Hepatocyte (in vitro differentiated cells): ENCODE results near the gene EFNB2. TPM values are rescaled to one million over a fixed set of nuclear protein-coding genes. Genes with fewer than 3 reads are reported as not detected.

Experiments used
- DNase-seq: peaks from one replicate; pipeline ENCODE4 v3.0.0-alpha.2; 2016; ENCODE audit warnings: low spot score
- H2AFZ ChIP-seq: fragments of 200-600 bp; sonication (generic); 2 replicates; pipeline ENCODE4 v1.6.0; 2016; ENCODE audit warnings: antibody characterized with exemption, mild to moderate bottlenecking
- H3K27ac ChIP-seq: fragments of 200-600 bp; sonication (generic); 2 replicates; pipeline ENCODE4 v1.5.1; 2016; ENCODE audit warnings: mild to moderate bottlenecking
- H3K27me3 ChIP-seq: fragments of 200-600 bp; sonication (generic); 2 replicates; pipeline ENCODE4 v1.6.1; 2016
- H3K36me3 ChIP-seq: fragments of 200-600 bp; sonication (generic); replicated peaks from 2 replicates; pipeline ENCODE4 v1.5.1; 2016; ENCODE audit warnings: low read depth; ENCODE audit not compliant: insufficient read depth
- H3K4me1 ChIP-seq: fragments of 200-600 bp; sonication (generic); 2 replicates; pipeline ENCODE4 v1.5.1; 2016; ENCODE audit warnings: mild to moderate bottlenecking, moderate library complexity; ENCODE audit not compliant: insufficient read depth
- H3K4me2 ChIP-seq: fragments of 200-600 bp; sonication (generic); 2 replicates; pipeline ENCODE4 v1.6.0; 2016
- H3K4me3 ChIP-seq: fragments of 200-600 bp; sonication (generic); 2 replicates; pipeline ENCODE4 v1.5.1; 2016; ENCODE audit warnings: mild to moderate bottlenecking
- H3K79me2 ChIP-seq: fragments of 200-600 bp; sonication (generic); 2 replicates; pipeline ENCODE4 v1.6.0; 2017; ENCODE audit warnings: mild to moderate bottlenecking
- H3K9me2 ChIP-seq: fragments of 200-600 bp; sonication (generic); replicated peaks from 2 replicates; pipeline ENCODE4 v1.6.0; 2017; ENCODE audit warnings: mild to moderate bottlenecking; ENCODE audit not compliant: insufficient read depth
- H3K9me3 ChIP-seq: fragments of 200-600 bp; sonication (generic); 2 replicates; pipeline ENCODE4 v1.5.1; 2016; ENCODE audit warnings: low read depth, mild to moderate bottlenecking
- H4K20me1 ChIP-seq: fragments of 200-600 bp; sonication (generic); 2 replicates; pipeline ENCODE4 v1.6.0; 2016; ENCODE audit warnings: mild to moderate bottlenecking; ENCODE audit not compliant: insufficient read depth, poor library complexity, severe bottlenecking
- EZH2 ChIP-seq: fragments of 200-600 bp; sonication (generic); IDR thresholded peaks from 2 replicates; pipeline ENCODE4 v1.6.1; 2016; ENCODE audit warnings: antibody characterized with exemption, mild to moderate bottlenecking, borderline replicate concordance
- EZH2phosphoT487 ChIP-seq: fragments of 200-600 bp; sonication (generic); IDR thresholded peaks from one replicate; pipeline ENCODE4 v1.6.1; 2018; ENCODE audit warnings: antibody characterized with exemption, mild to moderate bottlenecking, low read depth, moderate library complexity; ENCODE audit not compliant: unreplicated experiment, severe bottlenecking
- WGBS: methylation state at CpG from one replicate; pipeline ENCODE4 v1.1.6; 2016; ENCODE audit warnings: low lambda C conversion rate; ENCODE audit errors: missing lambda C conversion rate; 5-methylcytosine and 5-hydroxymethylcytosine counted together
- polyA plus RNA-seq: library from polyadenylated mRNA; unstranded; fragments of >200 nt; fragmentation: Nextera tagmentation; extraction: Ambion mirVana; gene quantifications from 2 replicates; pipeline ENCODE4 v1.2.1, GENCODE V29; 2016
- total RNA-seq: library from RNA; depleted of rRNA; stranded (reverse); fragments of >200 nt; gene quantifications from 2 replicates; pipeline ENCODE4 v1.2.3, GENCODE V29; 2014
- TF ChIP-seq, protein P1 (sequence below): fragments of 200-600 bp; sonication (generic); IDR thresholded peaks from 2 replicates; pipeline ENCODE4 v1.5.1; 2016; ENCODE audit warnings: antibody characterized with exemption, mild to moderate bottlenecking; ENCODE audit not compliant: poor library complexity

Gene EFNB2
- total and polyA plus RNA-seq, 2 experiments from 2014 or later = 62.4 to 63.3 TPM

DNA sequence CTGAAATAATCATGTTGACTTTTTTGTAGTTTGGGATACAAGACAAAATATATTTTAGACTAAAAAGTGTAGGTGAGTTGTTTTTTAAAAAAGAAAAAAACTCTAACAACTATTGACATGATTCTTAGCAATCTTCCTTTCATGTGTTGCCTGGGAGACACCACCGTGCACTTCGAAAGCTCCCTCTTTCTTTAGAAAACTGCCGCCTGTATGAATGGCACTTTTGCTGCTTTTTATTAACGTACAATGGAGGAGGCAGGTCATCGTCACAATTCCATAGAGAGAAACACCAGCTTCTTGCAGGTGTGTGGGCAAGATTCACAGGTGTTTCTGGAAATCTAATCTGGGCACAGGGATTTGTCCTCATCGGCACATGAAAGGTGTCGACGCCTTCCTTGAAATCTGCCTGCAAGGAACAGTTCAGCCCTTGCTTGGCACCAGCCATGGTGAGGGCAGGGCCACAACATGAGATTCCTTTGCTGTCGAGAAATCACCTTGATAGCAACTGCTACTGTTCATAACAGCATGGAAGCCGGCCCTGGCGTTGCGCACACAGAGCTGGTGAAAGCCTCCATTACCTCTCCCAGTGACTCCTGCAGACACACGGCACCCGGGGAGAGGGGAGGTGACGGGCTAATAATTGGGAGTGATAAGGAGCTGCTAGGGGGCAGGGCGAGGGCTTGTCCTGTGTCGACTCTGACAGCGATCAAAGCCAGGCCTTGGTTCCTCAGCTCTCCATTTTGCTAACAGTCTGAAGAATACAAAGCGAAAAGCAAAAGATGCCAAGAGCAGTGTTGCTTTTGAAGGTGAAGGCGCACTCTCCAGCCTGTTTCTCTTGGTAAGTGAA lies 66.5 kb downstream of the EFNB2 start:
- Histone ChIP-seq H3K79me2 (no peaks in the 10 kb centered on the region), H3K36me3 (no peaks in the 10 kb centered on the region), H3K4me1 (peaks cover 15% of the 10 kb centered on the region), H3K4me3 (no peak overlapping the region), H3K9me3 (no peaks in the 10 kb centered on the region), H2AFZ (no peak overlapping the region), H4K20me1 (no peaks in the 10 kb centered on the region), H3K9me2 (no peaks in the 10 kb centered on the region), H3K4me2 (no peak overlapping the region), H3K27me3 (no peaks in the 10 kb centered on the region), H3K27ac (no peak overlapping the region)
- TF ChIP-seq, protein P1, sequence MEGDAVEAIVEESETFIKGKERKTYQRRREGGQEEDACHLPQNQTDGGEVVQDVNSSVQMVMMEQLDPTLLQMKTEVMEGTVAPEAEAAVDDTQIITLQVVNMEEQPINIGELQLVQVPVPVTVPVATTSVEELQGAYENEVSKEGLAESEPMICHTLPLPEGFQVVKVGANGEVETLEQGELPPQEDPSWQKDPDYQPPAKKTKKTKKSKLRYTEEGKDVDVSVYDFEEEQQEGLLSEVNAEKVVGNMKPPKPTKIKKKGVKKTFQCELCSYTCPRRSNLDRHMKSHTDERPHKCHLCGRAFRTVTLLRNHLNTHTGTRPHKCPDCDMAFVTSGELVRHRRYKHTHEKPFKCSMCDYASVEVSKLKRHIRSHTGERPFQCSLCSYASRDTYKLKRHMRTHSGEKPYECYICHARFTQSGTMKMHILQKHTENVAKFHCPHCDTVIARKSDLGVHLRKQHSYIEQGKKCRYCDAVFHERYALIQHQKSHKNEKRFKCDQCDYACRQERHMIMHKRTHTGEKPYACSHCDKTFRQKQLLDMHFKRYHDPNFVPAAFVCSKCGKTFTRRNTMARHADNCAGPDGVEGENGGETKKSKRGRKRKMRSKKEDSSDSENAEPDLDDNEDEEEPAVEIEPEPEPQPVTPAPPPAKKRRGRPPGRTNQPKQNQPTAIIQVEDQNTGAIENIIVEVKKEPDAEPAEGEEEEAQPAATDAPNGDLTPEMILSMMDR = no peak
- no peak for TF ChIP-seq EZH2phosphoT487
- no peak for TF ChIP-seq EZH2
- 69% methylated on average over 20 of the region's 20 CpGs for WGBS
- DNase-seq = no peak

DNA sequence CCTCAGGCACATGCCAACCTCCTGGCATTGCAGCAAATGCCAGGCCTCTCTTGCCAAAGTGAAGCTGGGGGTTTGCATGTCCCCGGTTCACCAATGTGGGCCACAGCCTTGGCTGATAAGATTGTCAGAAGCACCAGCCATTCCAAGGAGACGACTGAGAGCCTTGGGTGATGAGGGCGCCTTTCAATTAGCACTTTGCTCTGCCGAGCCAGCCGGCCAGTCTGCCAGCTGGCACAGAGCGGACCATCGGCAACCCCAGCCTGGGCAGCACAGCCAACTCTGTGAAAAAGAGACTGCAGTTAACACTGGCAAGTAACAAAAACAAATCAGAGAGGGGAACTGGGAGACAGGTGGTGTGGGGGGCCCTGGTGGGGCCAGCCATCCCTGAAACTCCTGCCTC lies 67.3 kb downstream of the EFNB2 start:
- Histone ChIP-seq H2AFZ (no peak overlapping the region), H3K79me2 (no peaks in the 10 kb centered on the region), H3K9me3 (no peaks in the 10 kb centered on the region), H3K4me3 (no peak overlapping the region), H3K27ac (no peak overlapping the region), H3K36me3 (no peaks in the 10 kb centered on the region), H3K9me2 (no peaks in the 10 kb centered on the region), H3K4me2 (no peak overlapping the region), H3K4me1 (peaks cover 12% of the 10 kb centered on the region), H4K20me1 (no peaks in the 10 kb centered on the region), H3K27me3 (no peaks in the 10 kb centered on the region)
- DNase-seq = no peak
- 79% methylated on average over 7 of the region's 7 CpGs for WGBS
- no peak for TF ChIP-seq EZH2
- TF ChIP-seq, protein P1 = no peak
- TF ChIP-seq EZH2phosphoT487 = no peak

DNA sequence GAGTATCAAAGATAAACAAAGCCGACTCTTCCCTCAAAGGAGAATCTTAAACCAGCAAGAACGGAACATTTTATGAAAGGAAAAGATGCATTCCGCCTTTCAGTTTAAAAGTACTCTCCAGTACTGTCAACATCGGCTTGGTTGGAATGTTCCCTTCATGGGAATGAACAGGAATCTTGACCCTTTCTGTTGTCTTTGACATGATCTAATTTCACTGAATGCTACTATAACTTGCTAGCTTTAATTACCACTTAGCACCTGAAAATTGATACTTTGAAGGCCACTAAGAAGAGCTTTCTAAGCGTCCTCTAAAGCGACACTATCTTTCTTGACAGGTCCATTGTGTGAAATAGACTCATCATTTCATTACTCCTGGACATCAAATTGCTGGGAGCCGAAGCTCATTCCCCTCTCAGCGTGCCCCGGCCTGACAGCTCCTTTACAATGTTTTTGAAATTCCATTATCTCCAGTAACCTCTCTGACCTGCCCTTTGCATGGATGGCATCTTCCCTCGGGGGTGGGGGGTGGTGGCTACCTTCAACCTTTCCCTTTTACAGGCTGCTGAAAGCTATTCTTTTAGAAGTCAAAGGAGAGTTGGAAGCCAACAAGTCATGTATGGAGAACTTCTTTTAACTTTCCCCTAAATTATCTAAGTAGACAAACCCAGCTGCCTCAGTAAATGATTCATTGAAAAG lies 67.9 kb downstream of the EFNB2 start:
- Histone ChIP-seq H2AFZ (no peak overlapping the region), H3K36me3 (no peaks in the 10 kb centered on the region), H3K79me2 (no peaks in the 10 kb centered on the region), H3K9me3 (no peaks in the 10 kb centered on the region), H3K4me1 (peaks cover 6% of the 10 kb centered on the region), H3K4me2 (peak overlapping the region; percentile 28), H3K27ac (no peak overlapping the region), H3K27me3 (no peaks in the 10 kb centered on the region), H3K9me2 (no peaks in the 10 kb centered on the region), H4K20me1 (no peaks in the 10 kb centered on the region), H3K4me3 (no peak overlapping the region)
- TF ChIP-seq EZH2 (no peak), EZH2phosphoT487 (no peak)
- TF ChIP-seq, protein P1 = no peak
- WGBS = 38% methylated on average over 10 of the region's 10 CpGs
- DNase-seq = no peak
